ENCODE results near the gene GTPBP3.
A peak's percentile ranks its signal among the peaks of the same experiment; 100 is the strongest.

GTPBP3 gene

GRCh38 chr19:17376935-17377600 is 39.7 kb downstream of the GTPBP3 start, which contains the start of gene PLVAP:
PLVAP (minus strand) TSS chr19:17377342; CDS start chr19:17377288, 54 bp downstream.
- TF ChIP-seq EZH2 (IDR thresholded peaks at IDR 0.05; ENCODE audit: borderline replicate concordance, low read depth, low read length, severe bottlenecking), result no peak
- TF ChIP-seq, protein P1, sequence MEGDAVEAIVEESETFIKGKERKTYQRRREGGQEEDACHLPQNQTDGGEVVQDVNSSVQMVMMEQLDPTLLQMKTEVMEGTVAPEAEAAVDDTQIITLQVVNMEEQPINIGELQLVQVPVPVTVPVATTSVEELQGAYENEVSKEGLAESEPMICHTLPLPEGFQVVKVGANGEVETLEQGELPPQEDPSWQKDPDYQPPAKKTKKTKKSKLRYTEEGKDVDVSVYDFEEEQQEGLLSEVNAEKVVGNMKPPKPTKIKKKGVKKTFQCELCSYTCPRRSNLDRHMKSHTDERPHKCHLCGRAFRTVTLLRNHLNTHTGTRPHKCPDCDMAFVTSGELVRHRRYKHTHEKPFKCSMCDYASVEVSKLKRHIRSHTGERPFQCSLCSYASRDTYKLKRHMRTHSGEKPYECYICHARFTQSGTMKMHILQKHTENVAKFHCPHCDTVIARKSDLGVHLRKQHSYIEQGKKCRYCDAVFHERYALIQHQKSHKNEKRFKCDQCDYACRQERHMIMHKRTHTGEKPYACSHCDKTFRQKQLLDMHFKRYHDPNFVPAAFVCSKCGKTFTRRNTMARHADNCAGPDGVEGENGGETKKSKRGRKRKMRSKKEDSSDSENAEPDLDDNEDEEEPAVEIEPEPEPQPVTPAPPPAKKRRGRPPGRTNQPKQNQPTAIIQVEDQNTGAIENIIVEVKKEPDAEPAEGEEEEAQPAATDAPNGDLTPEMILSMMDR (IDR thresholded peaks at IDR 0.05; ENCODE audit: borderline replicate concordance, extremely low read depth, low read length, poor library complexity, severe bottlenecking), result no peak
- no peak within 1 kb of the TSS for H3K27ac ChIP-seq (ENCODE audit: low read length)
- H3K79me2 ChIP-seq (ENCODE audit: insufficient read depth, low read length), result no peaks in the 10 kb centered on the region
- no peak within 1 kb of the TSS for H2AFZ ChIP-seq (ENCODE audit: low read depth, low read length)
- no peak within 1 kb of the TSS for H3K4me2 ChIP-seq (ENCODE audit: insufficient read depth, low read length)
- H3K4me1 ChIP-seq (ENCODE audit: insufficient read depth, low read length), result no peaks in the 10 kb centered on the region
- no peaks in the 10 kb centered on the region for H3K9me3 ChIP-seq (ENCODE audit: insufficient read depth, low read length, severe bottlenecking)
- H4K20me1 ChIP-seq (ENCODE audit: insufficient read depth, low read length), result no peaks in the 10 kb centered on the region
- no peak for DNase-seq
- H3K9ac ChIP-seq (ENCODE audit: low read depth, low read length), result no peak within 1 kb of the TSS
- H3K27me3 ChIP-seq (ENCODE audit: insufficient read depth, low read length, poor library complexity), result no peaks in the 10 kb centered on the region
- H3K4me3 ChIP-seq (ENCODE audit: low read depth in 1 of 2, low read length in 2 of 2), result no peak within 1 kb of the TSS
- ATAC-seq (ENCODE audit: insufficient read depth, low read depth), result no peak
- no peaks in the 10 kb centered on the region for H3K36me3 ChIP-seq (ENCODE audit: insufficient read depth, low read length)

DNA sequence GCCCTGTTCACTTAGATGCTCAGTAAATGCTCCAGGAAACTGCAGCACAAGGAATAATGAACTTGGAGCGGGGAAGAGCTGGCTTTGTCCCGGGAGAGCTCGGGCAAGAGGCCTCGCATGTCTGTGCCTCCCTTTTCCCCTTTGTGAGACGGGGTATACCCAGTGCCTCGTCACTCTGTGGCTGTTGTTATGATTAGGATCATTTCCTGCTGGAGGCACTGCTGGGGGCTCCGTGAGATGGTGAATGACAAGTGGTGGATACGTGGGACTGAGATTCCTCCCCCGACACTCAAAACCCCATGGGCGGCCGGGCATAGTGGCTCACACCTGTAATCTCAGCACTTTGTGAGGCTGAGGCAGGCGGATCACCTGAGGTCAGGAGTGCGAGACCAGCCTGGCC is 40.9 kb downstream of the GTPBP3 start:
- Histone ChIP-seq H3K4me2 (ENCODE audit: insufficient read depth, low read length) (no peak overlapping the region), H3K36me3 (ENCODE audit: insufficient read depth, low read length) (no peaks in the 10 kb centered on the region), H3K4me3 (ENCODE audit: low read depth in 1 of 2, low read length in 2 of 2) (no peak overlapping the region), H2AFZ (ENCODE audit: low read depth, low read length) (no peak overlapping the region), H3K9me3 (ENCODE audit: insufficient read depth, low read length, severe bottlenecking) (no peaks in the 10 kb centered on the region), H4K20me1 (ENCODE audit: insufficient read depth, low read length) (no peaks in the 10 kb centered on the region), H3K4me1 (ENCODE audit: insufficient read depth, low read length) (peaks cover 12% of the 10 kb centered on the region), H3K79me2 (ENCODE audit: insufficient read depth, low read length) (no peaks in the 10 kb centered on the region), H3K9ac (ENCODE audit: low read depth, low read length) (no peak overlapping the region), H3K27me3 (ENCODE audit: insufficient read depth, low read length, poor library complexity) (no peaks in the 10 kb centered on the region), H3K27ac (ENCODE audit: low read length) (no peak overlapping the region)
- TF ChIP-seq, protein P1 (IDR thresholded peaks at IDR 0.05; ENCODE audit: borderline replicate concordance, extremely low read depth, low read length, poor library complexity, severe bottlenecking), result no peak
- TF ChIP-seq EZH2 (IDR thresholded peaks at IDR 0.05; ENCODE audit: borderline replicate concordance, low read depth, low read length, severe bottlenecking), result no peak
- no peak for DNase-seq
- ATAC-seq (ENCODE audit: insufficient read depth, low read depth), result no peak

DNA sequence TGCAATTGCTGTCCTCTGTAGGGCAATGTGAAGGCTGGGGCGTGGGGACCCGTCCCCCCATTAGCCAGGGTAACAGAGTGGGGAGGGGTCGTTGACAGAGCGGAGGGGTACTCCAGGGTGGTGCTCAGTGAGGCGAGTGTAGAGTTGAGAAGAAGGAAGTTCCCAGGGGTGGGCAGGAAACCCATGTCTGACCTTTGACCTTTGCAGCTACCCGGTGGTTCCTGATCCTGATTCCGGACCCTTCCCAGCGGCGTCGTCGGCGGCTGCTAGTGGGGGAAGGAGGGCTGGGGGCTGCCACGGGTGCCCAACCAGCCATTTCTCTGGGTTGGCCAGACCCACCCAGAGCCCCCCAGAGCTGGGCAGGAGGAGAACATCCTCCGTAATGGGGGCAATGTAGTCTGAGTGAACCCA is 41.9 kb downstream of the GTPBP3 start:
- TF ChIP-seq, protein P1 (IDR thresholded peaks at IDR 0.05; ENCODE audit: borderline replicate concordance, extremely low read depth, low read length, poor library complexity, severe bottlenecking), result no peak
- TF ChIP-seq EZH2 (IDR thresholded peaks at IDR 0.05; ENCODE audit: borderline replicate concordance, low read depth, low read length, severe bottlenecking), result no peak
- no peak overlapping the region for H3K4me3 ChIP-seq (ENCODE audit: low read depth in 1 of 2, low read length in 2 of 2)
- H3K27me3 ChIP-seq (ENCODE audit: insufficient read depth, low read length, poor library complexity), result no peaks in the 10 kb centered on the region
- H2AFZ ChIP-seq (ENCODE audit: low read depth, low read length), result no peak overlapping the region
- peaks cover 16% of the 10 kb centered on the region for H3K4me1 ChIP-seq (ENCODE audit: insufficient read depth, low read length)
- no peaks in the 10 kb centered on the region for H3K36me3 ChIP-seq (ENCODE audit: insufficient read depth, low read length)
- no peak overlapping the region for H3K27ac ChIP-seq (ENCODE audit: low read length)
- no peaks in the 10 kb centered on the region for H3K9me3 ChIP-seq (ENCODE audit: insufficient read depth, low read length, severe bottlenecking)
- no peaks in the 10 kb centered on the region for H4K20me1 ChIP-seq (ENCODE audit: insufficient read depth, low read length)
- DNase-seq (peak; percentile 32), ATAC-seq (ENCODE audit: insufficient read depth, low read depth) (peak; percentile 44; the same call in 1 of the 3 replicates)
- H3K79me2 ChIP-seq (ENCODE audit: insufficient read depth, low read length), result no peaks in the 10 kb centered on the region
- H3K9ac ChIP-seq (ENCODE audit: low read depth, low read length), result no peak overlapping the region
- H3K4me2 ChIP-seq (ENCODE audit: insufficient read depth, low read length), result no peak overlapping the region

Measured in DND-41 (cell line).